ENCODE measurements around the gene WDR6. TPM values are rescaled to one million over a fixed set of nuclear protein-coding genes. Genes with fewer than 3 reads are reported as not detected.

Gene WDR6
- total RNA-seq, 1 donor from 2014 or later = 104 TPM

DNA sequence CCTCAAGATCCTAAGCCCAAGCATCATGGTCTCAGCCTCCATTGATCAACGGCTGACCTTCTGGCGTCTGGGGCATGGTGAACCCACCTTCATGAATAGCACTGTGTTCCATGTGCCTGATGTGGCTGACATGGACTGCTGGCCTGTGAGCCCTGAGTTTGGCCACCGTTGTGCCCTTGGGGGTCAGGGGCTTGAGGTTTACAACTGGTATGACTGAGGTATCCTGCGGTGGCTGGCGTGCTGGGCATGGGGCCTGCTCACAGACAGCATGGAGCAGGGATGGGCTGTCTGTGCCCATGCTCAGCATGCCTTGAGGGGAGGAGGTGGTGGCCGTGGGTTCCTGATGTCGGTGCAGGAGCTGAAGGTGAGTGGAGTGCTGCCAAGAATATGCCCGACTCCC, 7.9 kb downstream of the WDR6 start:
- no peak for DNase-seq (ENCODE audit: low spot score)

DNA sequence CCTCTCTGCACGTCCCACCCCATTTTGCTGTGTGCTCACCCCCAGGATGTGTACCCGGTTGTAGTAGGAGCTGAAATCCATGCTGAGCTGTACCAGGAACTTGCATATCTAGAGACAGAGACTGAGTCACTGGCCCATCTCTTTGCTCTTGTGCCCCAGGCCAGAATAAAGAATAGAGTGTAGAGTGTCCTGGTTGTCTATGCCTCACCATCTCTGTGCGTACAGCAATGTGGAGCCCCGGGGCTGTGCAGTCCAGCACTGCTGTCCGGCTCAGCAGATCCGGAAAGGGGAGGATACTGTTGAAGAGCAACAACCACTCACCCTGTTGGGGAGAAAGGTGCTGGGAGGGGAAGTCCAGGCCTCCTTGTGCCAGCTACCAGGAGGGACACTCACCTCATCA, 8.6 kb downstream of the WDR6 start:
- DNase-seq (ENCODE audit: low spot score) = no peak

- no peak for DNase-seq (ENCODE audit: low spot score)
These were observed 9.4 kb downstream of the WDR6 start for GRCh38 chr3:49016414-49017228.

DNA sequence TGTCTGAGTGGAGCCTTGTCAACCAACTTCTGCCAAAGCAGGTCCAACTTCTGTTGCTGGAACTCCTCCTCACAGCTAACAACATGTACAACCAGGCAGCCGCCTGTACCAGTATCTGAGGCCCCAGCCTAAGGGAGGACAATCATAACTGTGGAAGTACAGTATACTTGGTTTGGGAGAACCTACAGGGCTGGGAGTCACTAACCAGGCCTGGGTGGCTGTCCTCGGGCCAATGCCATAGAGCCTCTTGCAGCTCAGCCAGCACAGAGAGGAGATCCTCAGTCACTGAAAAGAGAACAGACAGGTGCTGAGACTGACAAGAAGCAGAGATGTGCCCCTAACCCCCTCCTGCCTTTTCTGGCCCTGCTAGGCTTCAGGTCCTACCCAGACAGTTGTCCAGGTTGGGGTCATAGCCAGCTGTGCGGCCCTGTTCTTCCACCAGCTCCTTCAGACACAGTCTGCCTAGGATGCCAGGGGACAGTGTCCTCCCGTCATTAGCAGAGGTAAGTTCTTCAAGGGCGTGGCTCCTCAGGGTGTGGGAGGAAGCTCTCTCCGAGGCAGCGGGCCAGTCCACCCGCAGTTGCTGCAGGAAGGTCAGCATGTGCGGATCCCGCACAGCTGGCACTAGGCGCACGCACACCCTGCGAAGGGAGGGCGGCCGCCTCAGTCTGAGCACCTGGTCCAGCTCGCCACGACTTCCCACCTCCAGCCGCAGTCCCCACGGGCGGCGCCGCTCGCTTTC, 10.2 kb downstream of the WDR6 start:
- DNase-seq (ENCODE audit: low spot score) = no peak

DNA sequence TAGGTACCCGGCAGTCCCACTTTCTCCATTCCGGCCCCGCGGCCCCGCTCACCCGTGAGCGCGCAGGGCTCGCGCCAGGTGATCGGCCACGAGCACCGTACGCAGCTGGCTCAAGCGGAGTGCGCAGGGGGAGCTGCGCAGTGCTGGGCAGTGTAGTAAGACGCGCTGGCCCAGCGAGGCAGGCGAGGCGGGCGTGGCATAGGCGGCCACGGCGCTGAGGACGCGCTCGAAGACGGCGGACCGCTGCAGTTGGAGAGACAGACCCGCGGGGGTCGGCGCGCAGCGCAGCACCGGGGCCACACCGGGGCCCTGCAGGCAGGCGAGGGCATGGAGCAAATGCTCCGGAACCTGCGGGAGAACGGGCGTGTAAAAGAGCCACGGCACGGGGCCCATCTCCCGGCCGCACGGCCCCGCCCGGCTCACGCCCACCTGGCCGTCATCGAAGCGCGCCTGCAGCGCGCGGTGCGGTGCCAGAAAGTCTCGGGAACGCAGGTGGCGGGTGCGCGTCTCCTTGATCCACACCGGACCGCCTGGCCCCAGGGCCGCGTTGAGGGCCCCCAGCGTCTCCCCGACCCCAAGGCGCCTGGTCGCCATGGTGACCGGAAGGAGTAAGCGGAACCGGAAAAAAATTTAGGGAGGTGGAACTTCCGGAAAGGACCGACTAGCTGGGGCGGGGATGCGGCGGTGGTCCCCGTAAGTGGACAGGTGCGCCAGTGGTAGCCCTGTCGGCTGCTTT, 10.9 kb downstream of the WDR6 start, which contains the start of gene DALRD3:
DALRD3 (minus strand) TSS at position 610 of the 736 bp plus-strand sequence; CDS start at position 594, 16 bp downstream.
- no peak for DNase-seq (ENCODE audit: low spot score)

DNA sequence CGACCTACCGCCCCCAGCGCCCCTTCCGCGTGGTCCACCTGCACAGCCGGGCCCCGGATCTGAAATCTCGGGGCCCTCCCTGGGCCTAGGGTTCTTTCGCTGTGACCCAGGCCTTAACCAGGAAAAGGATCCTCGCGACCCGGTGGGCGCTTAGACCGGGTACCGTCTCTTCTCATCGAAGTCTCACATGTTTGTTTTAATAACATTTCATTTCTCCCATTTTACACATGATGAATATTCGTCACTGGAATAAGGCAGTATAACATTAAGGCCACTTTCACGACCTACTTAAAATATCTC, 11.5 kb downstream of the WDR6 start:
- DNase-seq (ENCODE audit: low spot score) = no peak

GRCh38 chr3:49019941-49020329, 12.7 kb downstream of the WDR6 start:
- no peak for DNase-seq (ENCODE audit: low spot score)

DNA sequence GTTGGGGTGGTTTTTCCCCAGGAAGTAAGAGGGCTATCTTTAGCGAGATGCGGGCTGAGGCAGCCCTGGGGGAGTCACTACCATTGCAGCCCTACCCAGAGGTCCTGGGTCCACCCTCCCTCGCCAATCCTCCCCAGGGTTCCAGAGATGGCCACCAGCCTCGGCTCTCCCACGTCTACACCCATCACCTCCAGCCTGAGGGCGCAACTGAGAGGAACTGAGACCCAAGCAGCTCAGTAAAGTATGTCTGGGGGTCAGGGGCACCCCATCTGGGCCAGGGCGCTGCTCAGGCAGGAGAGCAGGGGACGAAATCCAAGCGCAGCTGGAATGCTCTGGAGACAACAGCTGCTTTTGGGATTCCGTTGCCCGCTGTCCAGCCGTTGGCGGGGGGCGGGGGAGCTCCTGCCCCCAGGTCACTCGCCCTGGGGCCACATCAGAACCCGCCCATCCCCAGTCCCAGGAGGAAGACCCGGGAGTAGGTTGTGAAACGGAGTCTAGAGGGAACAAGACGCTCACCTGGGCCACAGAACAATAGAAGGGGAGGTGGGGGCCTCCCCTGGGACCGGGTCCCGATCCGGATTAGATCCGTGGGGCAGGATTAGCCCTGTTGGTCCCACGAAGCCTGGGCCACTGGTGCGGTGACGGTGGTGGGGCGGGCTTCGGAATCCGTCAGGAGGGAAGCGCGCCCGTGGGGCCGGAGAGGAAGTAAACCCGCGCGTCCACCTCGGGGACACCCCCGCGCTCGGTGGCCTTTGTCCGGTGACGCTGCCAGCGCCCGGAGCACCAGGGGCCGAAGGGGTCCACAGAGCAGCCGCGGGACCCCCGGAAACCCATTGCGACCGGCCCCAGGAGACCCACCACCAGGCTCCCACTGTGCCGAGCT, 13.4 kb downstream of the WDR6 start:
- DNase-seq (ENCODE audit: low spot score) = no peak

GRCh38 chr3:49021213-49021812, 14.1 kb downstream of the WDR6 start:
- DNase-seq (ENCODE audit: low spot score) = peak; percentile 99

- peak; percentile 99 for DNase-seq (ENCODE audit: low spot score)
These were observed 14.9 kb downstream of the WDR6 start, which contains the start of gene NDUFAF3 for GRCh38 chr3:49021813-49022687. Gene NDUFAF3 (plus strand): TSS chr3:49022121. CDS start chr3:49022145, 24 bp downstream.

- no peak for DNase-seq (ENCODE audit: low spot score)
These were observed 15.5 kb downstream of the WDR6 start for GRCh38 chr3:49022688-49023171.

- no peak for DNase-seq (ENCODE audit: low spot score)
These were observed 16.6 kb downstream of the WDR6 start for GRCh38 chr3:49023775-49024174.

DNA sequence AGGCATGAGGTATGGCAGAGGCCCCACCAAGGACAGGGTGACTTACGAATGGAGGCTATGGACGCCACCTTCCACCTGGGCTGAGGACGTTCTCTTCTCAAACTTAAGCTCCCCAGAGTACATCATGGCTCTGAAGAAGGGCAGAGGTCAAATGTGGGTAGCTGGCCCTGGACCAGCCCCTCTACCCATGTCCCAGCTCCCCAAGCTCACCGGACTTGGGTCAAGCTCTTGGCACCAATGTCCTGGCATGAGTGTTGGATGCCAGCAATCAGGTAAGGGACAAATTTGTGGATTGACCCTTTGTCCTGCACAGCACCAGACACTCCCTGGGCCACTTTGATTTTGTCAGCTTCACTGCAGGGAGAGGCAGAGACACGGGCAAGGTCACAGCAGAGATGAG, 17.3 kb downstream of the WDR6 start:
- no peak for DNase-seq (ENCODE audit: low spot score)

GRCh38 chr3:49025005-49025792, 18.0 kb downstream of the WDR6 start:
- DNase-seq (ENCODE audit: low spot score) = no peak

DNA sequence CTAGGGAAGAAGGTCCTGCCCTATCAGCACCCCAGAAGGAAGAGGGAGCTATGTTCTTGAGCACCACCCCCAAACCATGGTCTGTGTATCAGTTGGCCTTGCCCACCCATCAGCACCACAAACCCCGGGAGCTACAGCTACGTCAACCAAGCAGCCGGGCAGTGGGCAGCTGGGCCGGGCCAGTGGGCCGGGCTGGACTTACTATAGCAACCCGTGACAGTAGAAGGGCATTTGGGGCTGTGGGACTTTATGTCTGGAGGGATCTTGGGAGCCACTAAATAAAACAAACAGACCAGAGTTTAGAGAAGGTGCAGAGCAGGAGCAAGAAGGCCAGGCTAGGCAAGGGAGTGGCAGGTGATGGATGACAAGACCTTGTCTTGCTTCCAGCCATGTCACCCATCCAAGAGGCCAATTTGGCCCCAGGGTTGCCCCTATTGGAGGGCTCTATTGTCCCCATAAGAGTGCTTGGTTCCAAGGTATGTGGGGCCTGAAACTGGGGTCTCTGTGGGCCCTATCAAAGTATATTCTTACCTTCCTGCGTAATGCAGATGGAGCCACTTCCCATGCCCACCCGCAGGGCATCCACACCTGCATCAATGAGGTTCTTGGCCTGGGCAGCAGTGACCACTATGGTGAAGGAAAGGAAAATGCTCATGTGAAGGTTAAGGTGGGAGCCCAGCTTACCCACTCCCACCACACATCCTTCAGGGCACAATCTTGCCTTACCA, 18.8 kb downstream of the WDR6 start:
- no peak for DNase-seq (ENCODE audit: low spot score)

GRCh38 chr3:49026536-49026935, 19.3 kb downstream of the WDR6 start:
- DNase-seq (ENCODE audit: low spot score) = no peak

GRCh38 chr3:49027634-49028033, 20.4 kb downstream of the WDR6 start:
- no peak for DNase-seq (ENCODE audit: low spot score)

DNA sequence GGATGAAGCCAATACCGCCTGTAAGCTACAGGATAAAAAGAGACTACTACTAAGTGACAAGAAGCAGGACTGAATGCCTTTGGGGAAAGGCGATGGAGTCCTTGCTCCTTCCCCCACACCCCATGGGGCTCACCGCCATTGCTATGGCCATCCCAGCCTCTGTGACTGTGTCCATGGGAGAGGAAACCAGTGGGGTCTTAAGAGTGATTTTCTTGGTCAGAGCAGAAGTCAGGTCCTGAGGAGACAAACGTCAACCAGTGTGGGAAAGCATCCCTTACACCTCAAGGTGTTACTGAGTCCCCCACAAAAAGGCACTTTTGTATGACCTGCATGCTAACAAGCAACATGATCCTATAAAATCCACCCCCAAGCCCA, 21.1 kb downstream of the WDR6 start:
- DNase-seq (ENCODE audit: low spot score) = no peak
